ENCODE results near the gene GPC5.

DNA sequence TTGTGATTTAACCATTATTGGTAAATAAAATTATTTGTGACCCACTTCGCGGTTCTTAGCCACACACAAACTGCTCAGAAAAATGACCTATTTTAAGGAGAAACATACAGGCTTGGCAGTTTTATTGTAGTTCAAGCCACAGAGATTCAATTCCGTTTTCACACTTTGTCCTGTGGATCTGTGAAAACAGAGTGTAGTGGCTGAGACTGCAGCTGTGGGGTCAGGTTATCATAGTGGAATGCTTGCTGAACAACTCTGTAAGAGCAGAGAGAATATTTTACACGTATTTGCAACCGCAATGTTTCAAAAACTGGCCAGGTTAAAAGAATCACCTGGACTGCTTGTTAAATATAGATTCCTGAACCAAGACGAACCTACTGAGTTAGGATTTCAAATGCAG is 292.5 kb downstream of the GPC5 start:
- TF ChIP-seq, protein P1, sequence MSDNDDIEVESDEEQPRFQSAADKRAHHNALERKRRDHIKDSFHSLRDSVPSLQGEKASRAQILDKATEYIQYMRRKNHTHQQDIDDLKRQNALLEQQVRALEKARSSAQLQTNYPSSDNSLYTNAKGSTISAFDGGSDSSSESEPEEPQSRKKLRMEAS (IDR thresholded peaks at IDR 0.05), result no peak
- TF ChIP-seq, protein P2, sequence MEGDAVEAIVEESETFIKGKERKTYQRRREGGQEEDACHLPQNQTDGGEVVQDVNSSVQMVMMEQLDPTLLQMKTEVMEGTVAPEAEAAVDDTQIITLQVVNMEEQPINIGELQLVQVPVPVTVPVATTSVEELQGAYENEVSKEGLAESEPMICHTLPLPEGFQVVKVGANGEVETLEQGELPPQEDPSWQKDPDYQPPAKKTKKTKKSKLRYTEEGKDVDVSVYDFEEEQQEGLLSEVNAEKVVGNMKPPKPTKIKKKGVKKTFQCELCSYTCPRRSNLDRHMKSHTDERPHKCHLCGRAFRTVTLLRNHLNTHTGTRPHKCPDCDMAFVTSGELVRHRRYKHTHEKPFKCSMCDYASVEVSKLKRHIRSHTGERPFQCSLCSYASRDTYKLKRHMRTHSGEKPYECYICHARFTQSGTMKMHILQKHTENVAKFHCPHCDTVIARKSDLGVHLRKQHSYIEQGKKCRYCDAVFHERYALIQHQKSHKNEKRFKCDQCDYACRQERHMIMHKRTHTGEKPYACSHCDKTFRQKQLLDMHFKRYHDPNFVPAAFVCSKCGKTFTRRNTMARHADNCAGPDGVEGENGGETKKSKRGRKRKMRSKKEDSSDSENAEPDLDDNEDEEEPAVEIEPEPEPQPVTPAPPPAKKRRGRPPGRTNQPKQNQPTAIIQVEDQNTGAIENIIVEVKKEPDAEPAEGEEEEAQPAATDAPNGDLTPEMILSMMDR (IDR thresholded peaks at IDR 0.05; ENCODE audit: low read depth, low read length, missing input control), result no peak
- TF ChIP-seq JUND (IDR thresholded peaks at IDR 0.05), result no peak
- TF ChIP-seq TAF1 (conservative IDR thresholded peaks at IDR 0.05), result no peak
